Fibroblast of skin of right quadriceps (primary cell): ENCODE data around the gene MFAP4.

Experiments used
- DNase-seq: peaks from one replicate; pipeline ENCODE4 v3.0.0-alpha.2; 2013

Gene MFAP4, protein sequence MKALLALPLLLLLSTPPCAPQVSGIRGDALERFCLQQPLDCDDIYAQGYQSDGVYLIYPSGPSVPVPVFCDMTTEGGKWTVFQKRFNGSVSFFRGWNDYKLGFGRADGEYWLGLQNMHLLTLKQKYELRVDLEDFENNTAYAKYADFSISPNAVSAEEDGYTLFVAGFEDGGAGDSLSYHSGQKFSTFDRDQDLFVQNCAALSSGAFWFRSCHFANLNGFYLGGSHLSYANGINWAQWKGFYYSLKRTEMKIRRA

DNA sequence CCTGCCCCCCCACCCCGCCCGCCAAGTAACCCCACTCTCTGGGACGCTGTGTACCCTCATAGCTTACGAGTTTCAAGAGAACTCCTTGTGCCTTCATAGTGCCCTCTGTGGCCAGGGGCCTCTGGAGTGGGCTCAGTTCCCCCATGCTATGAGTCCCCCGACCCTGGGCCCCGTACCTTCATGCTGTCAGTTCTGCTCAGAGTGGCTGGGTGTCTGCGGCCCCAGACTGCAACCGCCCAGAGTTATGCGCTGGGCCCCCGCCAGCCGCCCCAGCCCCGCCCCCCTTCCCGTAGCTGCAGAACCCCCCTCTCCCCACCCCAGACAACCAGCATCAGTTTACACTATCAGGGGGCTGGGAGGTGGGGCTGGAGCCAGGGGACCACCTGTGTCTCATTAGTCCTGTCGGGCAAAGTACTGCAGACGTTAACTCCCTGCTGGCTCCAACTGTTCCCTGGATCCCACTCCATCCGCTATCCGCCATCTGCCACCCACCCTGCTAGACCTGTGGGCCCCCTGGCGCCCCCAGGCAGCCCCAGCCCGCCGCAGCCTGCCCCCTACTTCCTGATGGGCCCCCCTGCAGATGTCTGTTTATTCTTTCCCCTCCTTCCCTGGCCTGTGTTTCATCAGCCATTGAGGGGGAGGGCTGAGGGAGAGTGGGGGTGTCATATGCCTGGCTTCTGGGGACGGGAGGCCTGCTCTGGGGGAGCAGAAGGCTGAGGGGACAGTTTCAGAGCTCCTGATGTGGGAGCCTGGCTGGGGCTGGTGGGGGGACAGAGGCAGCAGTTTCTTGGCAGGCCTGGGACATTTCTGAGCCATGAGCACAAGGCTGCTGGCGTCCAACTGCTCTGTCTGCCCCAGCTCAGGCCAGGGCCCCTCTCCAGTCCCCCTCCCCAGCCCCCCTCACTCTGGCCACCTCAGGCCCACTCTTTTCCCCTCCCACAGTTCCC, at the start of gene MFAP4:
TSS of gene MFAP4 (minus strand) at position 217 of the 947 bp plus-strand sequence. CDS start at position 182, 35 bp downstream.
- peak; percentile 98 for DNase-seq

DNA sequence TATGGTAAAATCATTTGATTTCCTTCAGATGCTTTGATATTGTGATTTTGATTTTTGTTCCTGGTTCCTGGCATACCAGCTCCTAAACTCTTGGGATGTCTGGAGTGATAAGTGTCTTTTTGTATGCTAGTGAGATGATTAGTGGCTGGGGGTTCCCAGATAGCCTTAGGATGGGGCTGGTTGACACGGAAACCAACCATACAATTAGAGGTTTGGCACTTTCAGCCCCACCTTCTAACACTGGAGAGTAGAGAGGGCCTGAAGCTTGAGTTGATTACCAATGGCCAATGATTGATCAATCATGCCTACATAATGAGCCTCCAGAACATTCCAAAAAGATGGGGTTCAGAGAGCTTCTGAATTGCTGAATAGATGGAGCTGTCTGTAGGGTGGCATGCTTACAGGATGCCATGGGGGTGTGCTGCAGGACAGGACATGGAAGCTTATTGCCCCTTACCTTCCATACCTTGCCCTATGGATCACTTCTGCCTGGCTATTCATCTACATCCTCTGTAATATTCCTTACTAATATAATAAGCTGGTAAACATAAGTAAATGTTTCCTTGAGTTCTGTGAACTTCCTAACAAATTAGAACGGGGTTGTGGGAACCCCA, 46.8 kb upstream of the MFAP4 start:
- DNase-seq = no peak

DNA sequence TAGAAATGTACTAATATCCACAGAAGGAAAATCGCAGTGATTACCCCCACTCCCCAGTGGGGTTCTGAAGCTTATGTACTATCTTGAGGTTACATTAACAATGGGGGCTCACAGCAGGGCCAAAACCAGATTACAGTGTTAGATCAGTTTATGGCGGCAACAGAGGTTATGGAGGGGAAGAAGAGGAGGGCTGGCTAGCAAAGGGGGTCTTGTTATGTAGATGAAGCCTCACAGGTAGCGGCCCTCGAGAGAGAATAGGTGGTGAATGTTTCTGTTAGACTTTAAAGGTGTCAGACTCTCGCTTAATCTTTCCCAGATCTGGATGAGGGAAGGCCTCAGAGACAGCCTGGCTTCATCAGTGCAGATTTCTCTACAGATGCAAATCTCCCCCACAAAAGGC, 46.3 kb upstream of the MFAP4 start:
- DNase-seq = no peak

DNA sequence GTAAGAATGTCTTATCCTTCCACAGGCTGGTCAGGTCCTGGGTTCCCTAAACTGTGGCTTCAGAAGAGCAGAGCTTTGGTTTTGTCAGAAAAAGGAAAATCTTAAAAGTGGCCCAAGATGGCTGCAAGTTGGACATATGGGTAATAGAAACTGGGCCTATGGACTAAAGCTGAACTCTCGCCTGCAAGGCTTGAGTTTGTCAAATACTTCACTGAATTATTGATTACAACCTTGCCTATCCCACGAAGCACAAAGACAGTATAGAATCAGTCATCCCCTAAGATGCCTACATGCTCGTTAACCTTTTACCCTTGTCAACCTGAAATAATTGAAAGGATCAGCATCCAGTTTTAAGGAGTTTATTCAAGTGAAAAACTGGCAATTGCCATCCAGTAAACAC, 44.7 kb upstream of the MFAP4 start:
- DNase-seq = no peak

DNA sequence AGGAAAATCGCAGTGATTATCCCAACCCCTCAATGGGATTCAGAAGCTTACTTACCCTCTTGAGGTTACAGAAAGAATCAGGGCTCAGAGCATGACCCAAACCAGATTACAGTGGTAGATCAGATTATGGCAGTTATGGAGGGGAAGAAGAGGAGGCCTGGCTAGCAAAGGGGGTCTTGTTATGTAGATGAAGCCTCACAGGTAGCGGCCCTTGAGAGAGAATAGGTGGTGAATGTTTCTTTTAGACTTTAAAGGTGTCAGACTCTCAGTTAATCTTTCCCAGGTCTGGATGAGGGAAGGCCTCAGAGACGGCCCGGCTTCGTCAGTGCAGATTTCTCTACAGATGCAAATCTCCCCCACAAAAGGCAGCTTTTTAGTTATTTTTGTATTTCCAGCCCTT, 39.6 kb upstream of the MFAP4 start:
- no peak for DNase-seq

DNA sequence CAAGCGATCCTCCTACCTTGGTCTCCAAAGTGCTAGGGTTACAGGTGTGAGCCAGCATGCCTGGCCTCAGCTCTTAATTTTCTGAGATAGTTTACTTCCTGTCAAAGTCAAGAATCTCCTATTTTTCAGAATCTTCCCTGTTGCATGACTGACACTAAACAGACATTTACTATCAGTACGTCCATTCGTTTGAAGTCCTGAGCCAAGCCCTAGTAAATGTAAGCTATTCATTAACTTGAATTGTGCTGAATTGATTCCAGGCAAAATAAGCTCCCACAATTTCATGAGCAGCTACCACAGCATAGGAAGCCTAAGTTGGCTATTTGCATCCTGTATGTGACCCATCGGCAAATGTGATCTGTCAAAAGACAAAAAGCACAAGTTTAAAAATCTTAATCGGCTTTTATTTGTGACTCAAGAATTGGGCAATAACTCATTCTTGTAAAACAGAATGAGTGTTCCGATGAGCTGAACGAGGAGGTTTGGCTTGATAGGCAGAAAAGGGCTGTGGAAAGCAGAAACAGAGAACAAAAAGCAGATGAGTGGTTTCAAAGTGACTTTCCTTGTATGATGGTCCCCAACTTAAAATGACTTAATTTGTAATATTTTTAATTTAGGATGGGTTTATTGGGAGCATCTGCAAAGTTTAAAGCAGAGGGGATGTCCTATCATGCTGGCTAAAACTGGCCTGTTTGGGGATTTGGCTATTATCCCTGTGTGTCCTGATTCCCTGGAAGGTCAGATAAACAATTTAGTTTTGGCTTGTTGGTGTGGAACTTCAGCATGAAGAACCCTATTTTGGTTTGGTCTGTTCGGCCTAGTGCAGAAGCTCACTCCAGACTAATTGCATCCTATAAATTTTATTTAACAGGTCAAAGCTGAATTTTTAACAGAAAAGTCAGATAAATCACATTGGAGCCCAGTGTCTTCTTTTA, 38.2 kb upstream of the MFAP4 start:
- DNase-seq = no peak

DNA sequence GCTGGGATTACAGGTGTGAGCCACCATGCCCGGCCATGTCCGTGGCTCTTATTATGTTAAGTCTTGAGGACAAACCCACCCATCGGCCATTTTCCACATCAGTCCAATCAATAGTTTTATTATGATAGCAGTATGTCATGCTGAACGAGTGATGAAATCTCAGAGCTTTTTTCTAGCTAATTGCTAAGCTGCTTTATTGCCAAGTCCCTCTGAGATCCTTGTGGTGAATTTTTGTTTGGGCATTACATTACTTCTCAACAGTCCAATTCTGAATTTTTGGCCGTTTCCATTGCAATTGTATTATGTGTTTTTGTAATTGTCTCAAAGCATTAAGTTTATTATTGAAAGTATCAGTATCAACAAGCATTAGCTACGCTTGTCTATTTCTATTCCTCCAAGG, 34.9 kb upstream of the MFAP4 start:
- no peak for DNase-seq

DNA sequence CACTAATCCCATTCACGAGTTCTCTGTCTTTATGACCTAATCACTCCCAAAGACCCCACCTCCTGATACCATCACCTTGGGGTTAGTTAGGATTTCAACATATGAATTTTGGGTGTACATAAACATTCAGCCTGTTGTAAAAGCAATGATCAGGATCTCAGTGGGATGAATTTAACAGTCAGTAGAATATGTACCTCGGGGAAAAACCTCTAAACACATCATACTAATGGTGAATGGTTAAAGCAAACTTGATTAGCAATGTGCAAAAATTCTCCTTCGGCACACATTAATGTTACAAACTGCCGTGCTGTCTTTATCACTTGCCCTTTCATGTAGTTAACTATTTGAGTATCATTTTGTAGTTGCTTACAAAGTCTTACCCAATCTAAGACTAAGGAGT, 34.2 kb upstream of the MFAP4 start:
- DNase-seq = no peak

DNA sequence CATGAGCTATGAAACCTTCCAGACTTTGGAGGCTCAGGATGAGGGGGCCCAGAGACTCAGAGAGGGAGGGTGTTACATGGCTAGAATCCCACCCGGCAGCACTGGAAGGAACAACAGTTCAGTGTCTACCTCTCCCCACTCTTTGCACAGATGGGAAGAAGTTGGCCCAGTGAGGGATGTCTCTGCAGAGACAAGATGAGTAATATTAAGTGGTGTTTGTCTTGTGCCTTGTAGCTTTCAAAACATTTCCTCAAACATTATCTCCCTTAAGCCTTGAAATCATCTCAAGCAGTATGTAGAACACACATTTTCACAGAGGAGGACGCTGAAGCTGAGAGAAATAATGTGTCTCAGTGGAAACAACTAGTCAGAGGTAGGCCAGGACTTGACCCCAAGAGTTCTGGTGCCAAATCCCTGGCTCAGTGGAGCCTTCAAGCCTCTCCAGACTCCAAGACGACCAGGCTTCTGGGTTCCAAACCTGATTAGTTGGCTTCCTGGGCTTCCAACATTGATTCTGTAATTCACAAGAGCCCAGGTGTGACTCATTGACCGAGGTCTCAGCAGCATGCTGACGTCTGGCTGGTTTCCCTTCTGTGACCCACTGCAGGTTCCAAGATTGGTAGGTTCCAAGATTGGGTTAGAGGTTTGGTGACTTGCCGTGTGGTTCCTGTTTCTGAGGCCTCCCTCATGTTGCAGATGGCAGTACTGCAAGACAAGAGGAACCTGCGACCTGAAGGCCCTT, 31.4 kb upstream of the MFAP4 start:
- DNase-seq = peak; percentile 61

DNA sequence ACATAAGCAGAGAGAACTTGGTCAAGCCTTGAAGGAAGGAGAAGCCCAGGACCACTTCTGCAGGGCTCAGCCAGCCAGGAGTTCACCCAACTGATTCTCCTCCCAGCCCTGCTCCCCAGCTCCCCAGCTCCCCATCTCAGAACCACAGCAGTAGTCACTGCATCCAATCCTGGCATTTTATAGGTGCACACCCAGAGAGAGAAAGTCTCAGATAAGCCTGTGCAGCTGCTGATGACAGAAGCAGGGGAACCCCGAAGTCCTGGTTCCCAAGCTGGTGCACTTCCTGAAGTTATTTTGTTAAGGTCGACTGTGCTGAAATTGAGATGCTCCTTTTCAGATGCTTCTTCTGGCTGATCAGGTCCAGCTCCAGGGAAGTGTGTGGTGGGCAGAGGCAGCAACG, 30.6 kb upstream of the MFAP4 start:
- DNase-seq = no peak

DNA sequence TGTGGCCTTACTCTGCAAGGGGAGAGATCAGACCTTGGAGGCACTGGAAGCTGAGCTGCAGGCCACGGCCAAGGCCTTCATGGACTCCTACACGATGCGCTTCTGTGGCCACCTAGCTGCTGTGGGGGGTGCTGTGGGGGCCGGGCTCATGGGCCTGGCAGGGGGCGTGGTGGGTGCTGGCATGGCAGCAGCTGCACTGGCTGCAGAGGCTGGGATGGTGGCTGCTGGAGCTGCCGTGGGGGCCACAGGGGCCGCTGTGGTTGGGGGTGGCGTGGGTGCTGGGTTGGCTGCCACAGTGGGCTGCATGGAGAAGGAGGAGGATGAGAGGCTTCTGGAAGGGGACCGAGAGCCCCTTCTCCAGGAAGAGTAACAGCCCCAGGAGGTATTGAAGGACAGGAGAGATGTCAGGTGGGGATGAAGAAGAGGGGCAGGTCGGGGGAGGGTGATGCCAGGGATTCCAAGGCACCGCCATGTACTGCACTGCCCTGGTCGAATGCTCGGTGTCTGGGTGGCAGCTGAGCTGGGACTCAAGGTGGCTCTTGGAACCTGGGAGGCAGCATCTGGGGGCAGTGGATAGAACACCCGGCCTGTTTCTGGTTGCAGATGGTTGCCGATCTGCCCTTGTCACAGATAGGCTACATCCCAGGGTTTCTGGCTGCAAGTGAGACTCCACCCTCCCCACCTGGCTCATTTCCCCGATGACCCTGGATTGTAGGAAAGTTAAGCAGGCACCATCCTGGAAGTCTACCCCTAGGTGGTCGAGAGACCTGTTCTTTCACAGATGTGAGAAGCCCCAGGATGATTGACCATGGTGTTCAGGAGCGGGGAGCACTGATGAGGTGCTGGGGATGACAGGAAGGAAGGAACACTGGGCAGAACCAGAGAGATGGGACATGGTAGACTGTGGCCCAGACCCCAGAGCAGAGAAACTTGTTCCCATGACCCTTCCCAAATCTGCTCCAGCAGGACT, 29.1 kb upstream of the MFAP4 start:
- DNase-seq = no peak

DNA sequence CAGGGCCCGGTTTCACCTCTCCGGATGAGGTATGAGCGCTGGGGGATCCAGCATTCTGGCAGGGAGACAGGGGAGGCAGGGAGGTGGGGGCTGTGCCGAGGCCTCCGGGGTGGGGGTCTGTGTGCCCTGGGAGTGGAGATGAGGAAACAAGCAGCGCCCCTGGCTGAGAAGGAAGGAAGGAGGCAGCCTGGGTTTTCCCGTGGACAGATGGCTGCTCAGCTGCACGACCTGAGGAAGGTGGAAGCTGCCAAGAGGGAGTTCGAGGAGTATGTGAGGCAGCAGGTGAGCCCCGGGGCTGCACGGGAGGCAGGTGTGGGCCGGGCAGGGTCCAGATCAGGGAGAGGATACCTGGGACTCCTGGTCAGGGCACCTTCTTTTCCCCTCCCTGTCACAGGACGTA, 28.3 kb upstream of the MFAP4 start:
- no peak for DNase-seq

DNA sequence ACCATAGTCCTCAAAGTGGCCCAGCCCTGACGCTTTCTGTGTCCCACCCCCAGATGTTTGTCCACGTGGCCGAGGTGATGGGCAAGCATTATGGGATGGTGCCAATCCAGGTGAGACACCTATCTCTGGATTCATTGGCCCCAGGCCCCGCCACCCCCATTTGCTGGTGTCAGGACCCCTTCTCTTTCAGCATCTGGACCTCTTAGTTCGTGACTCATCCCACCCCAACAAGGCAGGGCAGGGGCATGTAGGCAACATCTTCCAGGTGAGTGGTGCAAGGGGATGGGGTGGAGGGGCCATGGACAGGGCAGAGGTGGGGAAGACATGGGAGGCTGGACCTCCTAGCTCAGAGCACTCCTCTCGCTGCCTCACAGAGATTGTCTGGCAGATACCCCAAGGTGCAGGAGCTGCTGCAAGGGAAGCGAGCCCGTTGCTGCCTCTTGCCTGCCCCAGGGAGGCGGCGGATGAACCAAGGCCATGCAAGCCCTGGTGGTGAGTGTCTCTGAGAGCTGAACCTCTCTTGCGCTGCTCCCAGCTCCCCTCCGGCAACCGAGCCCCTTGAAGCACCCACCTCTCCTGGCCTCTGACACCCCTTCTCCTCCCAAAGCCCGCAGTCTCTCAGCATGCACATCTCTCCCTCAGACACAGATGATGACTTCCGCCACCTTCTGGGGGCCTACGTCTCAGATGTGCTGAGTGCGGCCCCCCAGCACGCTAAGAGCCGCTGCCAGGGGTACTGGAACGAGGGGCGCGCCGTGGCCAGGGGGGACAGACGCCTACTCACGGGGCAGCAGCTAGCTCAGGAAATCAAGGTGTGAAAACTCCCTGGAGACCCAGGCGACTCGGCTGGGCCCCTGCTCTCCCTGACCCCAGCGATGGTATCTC, 27.6 kb upstream of the MFAP4 start:
- DNase-seq = no peak

DNA sequence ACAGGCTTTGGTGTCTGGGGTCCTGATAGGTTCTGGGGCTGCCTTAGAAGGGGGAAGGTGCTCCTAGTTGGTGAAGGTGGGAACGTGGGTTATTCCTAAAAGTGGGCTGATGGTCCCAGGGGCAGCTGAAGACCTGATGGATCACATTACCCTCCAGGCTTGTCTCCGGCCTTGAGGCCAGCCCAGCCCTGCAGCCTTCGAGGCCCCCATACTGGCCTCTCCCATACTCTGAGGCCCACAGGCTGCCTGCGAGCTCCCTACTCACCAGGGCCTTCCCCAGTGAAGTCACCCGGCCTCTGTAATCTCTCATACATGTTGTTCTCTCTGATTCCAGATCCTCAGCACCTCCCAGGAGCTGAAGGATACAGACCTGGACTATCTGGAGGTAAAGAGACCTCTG, 26.8 kb upstream of the MFAP4 start:
- DNase-seq = no peak

DNA sequence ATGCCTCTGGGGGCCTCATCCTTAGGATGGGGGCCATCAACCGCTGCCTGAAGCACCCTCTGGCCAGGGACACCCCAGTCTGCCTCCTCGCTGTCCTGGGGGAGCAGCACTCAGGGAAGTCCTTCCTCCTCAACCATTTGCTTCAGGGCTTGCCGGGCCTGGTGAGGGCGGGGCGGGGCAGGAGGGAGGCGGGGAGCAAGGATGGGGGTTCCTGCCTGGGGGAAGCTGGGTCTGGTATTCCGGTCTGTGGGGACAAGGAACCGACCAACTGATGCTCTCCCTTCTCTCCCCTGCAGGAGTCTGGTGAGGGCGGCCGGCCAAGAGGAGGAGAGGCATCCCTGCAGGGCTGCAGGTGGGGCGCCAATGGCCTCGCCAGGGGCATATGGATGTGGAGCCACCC, 26.0 kb upstream of the MFAP4 start:
- no peak for DNase-seq

DNA sequence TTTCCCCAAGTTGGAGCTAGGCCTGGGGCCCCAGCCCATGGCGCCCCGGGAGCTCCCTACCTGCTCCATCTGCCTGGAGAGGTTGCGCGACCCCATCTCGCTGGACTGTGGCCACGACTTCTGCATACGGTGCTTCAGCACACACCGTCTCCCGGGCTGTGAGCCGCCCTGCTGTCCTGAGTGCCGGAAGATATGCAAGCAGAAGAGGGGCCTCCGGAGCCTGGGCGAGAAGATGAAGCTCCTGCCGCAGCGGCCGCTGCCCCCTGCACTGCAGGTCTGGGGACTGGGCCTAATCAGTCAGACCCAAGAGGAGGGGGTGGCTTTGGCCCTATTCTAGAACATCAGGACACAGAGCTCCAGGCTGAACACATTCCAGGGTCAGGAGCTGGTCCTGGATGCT, 25.5 kb upstream of the MFAP4 start:
- DNase-seq = no peak

DNA sequence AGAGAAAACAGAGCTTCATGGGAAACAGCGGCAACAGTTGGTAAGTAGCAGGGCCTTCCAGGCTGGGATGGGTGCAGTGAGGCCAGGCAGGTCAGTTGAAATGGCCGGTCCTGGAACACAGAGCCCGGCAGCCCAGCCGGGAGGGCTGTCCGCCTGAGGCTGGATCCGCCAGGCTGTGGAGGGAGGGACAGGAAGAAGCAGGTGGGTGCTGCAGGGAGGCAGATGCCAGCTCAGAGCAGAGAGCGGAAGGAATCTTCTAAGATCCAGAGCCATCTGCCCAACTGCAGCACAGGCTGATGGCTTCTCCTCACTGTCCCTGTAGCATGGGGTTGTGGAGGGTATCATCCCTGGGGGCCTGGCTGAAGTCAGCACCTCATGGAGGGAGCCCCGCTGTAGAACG, 24.6 kb upstream of the MFAP4 start:
- no peak for DNase-seq

DNA sequence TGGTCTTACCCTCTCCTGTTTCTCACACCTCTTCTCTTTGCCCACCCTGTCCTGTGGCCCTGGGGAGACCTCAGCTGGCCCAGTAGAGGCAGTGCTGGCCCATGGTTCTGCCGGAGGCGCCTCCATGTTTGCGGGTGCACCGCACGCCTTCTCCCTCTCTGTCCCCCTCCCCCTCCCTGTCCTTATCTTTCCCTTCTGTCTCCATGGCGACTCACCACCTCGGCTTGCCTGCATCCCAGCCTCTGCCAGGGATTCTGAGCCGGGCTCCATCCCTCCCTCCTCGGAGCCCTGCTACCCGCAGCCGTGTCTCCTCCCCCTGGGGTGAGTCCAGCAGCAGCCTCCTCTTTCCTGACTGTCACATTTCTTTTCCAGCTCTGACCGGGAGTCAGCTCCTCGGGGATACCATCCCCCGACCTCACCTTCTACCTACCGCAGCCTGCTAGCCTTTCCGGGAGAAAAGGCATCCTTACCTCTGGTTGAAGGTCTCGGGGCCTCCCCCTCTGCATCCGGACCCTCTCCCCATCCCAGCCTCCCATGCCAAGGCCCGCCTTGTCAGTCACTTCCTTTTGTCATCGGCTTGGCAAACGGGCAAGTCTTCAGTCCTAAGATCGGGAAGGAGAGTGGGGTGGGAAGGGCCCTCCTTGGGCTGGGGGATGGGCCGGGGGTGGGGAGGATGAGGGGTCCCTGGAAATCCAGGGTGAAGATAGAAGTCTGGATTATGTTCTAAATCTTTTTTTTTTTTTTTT, 24.1 kb upstream of the MFAP4 start, which contains the start of gene RNF112:
TSS of gene RNF112 (plus strand) at position 358 of the 746 bp plus-strand sequence. CDS start at position 535, 177 bp downstream.
- DNase-seq = peak; percentile 59

DNA sequence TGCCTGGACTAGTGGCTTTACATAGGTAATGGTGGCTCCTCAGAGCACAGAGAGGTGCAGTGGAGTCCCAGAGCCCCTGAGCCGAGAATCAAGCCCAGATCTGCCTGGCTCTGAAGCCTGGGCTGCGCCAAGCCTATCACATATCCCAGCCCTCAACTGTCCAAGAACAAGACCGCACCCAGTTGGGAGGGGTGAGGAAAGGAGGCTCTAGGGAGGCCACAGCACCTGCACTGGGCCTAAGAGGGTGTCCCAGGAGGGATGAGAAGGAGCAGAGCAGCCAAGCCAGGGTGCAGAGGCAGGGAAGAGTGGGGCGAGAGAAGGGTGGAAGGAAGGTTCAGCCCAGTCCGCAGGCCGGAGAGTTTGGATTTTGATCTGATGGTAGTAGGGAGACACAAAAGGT, 23.1 kb upstream of the MFAP4 start:
- no peak for DNase-seq
